Hematopoietic multipotent progenitor cell treated with erythropoietin and hydrocortisone succinate and interleukin-3 and kit ligand, for 6 days (in vitro differentiated cells): ENCODE measurements around the gene RPS21.

Experiments used
- DNase-seq: peaks from one replicate; pipeline ENCODE4 v3.0.0-alpha.2; 2015

Gene RPS21

GRCh38 chr20:62428396-62429295 is 41.7 kb downstream of the RPS21 start:
- no peak for DNase-seq

GRCh38 chr20:62429455-62430310 is 42.8 kb downstream of the RPS21 start:
- no peak for DNase-seq

- no peak for DNase-seq
Observed at GRCh38 chr20:62430311-62430853, 43.5 kb downstream of the RPS21 start.

- no peak for DNase-seq
Observed at GRCh38 chr20:62430866-62431447, 44.1 kb downstream of the RPS21 start.

- DNase-seq, result no peak
Observed at GRCh38 chr20:62433658-62434497, 47.0 kb downstream of the RPS21 start.

- DNase-seq, result no peak
Observed at GRCh38 chr20:62436692-62437091, 49.8 kb downstream of the RPS21 start.

GRCh38 chr20:62437496-62437895 is 50.6 kb downstream of the RPS21 start:
- DNase-seq, result no peak

- DNase-seq, result no peak
Observed at GRCh38 chr20:62437927-62438326, 51.0 kb downstream of the RPS21 start.
